ENCODE data around the gene ST6GALNAC3.

Gene ST6GALNAC3

DNA sequence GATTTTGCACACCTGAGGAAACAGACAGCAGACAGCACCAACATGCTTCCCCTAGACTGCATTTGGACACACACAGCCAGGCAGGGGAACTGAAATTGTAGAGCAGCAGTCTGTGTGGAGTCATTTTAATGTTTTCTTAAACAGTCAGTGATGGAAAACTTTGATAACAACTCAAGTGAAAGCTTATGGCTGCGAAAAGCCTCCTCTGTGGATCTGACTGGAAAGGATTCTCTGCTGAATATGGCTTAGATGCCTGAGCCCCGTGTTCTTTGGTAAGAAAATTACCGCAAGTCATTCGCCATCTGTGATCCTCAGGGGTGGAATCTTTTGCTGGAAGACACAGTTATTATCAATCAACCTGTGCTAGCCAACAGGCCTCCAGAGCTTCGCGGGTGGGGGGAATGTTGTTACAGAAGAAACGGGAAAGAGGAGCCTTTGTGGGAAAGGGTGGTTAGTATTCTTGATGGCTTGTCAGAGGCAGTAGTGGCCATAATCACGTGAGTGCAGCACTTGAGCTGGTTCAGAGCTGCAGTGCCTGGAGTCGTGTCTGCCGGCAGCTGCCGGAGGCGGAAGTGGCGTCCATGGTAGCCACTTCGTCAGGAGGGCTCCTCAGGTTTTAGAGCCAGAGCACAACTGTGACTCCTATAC lies 204.7 kb downstream of the ST6GALNAC3 start:
- H2AFZ ChIP-seq (ENCODE audit: low read depth) = no peak overlapping the region
- no peak overlapping the region for H3K9ac ChIP-seq
- no peak overlapping the region for H3K4me3 ChIP-seq (IDR thresholded peaks at IDR 0.05; ENCODE audit: insufficient read depth, low read depth, low read length)
- H3K36me3 ChIP-seq (ENCODE audit: insufficient read depth) = no peaks in the 10 kb centered on the region
- TF ChIP-seq, protein P1, sequence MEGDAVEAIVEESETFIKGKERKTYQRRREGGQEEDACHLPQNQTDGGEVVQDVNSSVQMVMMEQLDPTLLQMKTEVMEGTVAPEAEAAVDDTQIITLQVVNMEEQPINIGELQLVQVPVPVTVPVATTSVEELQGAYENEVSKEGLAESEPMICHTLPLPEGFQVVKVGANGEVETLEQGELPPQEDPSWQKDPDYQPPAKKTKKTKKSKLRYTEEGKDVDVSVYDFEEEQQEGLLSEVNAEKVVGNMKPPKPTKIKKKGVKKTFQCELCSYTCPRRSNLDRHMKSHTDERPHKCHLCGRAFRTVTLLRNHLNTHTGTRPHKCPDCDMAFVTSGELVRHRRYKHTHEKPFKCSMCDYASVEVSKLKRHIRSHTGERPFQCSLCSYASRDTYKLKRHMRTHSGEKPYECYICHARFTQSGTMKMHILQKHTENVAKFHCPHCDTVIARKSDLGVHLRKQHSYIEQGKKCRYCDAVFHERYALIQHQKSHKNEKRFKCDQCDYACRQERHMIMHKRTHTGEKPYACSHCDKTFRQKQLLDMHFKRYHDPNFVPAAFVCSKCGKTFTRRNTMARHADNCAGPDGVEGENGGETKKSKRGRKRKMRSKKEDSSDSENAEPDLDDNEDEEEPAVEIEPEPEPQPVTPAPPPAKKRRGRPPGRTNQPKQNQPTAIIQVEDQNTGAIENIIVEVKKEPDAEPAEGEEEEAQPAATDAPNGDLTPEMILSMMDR (conservative IDR thresholded peaks at IDR 0.05; ENCODE audit: low read depth, low read length) = no peak
- no peaks in the 10 kb centered on the region for H3K27me3 ChIP-seq (ENCODE audit: insufficient read depth, low read depth)
- H3K79me2 ChIP-seq (ENCODE audit: insufficient read depth, low read depth) = no peaks in the 10 kb centered on the region
- no peak overlapping the region for H3K4me2 ChIP-seq
- H4K20me1 ChIP-seq (ENCODE audit: insufficient read depth) = no peaks in the 10 kb centered on the region
- H3K4me1 ChIP-seq (ENCODE audit: low read depth, poor library complexity, severe bottlenecking) = no peaks in the 10 kb centered on the region
- H3K27ac ChIP-seq = no peak overlapping the region

DNA sequence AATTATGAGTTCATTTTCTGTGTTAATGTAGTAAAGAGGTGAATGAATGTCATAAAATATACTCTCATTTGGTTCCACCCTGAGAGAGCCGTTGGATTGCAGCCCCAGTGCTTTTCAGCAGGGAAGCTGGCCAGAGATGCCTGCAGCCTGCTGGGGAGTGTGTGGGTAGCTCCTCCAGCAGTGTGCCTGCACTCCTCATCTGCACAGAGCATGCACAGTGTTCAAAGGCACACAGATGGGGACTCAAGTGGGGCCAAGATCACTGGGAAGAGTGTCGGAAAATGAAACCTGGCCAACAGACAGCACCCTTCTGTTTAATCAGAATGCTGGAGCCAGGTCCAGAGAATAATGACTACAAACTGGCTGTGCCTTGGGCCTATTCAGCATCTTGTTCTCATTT lies 206.8 kb downstream of the ST6GALNAC3 start:
- Histone ChIP-seq H4K20me1 (ENCODE audit: insufficient read depth) (no peaks in the 10 kb centered on the region), H2AFZ (ENCODE audit: low read depth) (no peak overlapping the region), H3K79me2 (ENCODE audit: insufficient read depth, low read depth) (no peaks in the 10 kb centered on the region), H3K36me3 (ENCODE audit: insufficient read depth) (no peaks in the 10 kb centered on the region), H3K4me1 (ENCODE audit: low read depth, poor library complexity, severe bottlenecking) (no peaks in the 10 kb centered on the region), H3K27ac (no peak overlapping the region), H3K9ac (no peak overlapping the region), H3K4me2 (no peak overlapping the region), H3K27me3 (ENCODE audit: insufficient read depth, low read depth) (no peaks in the 10 kb centered on the region), H3K4me3 (IDR thresholded peaks at IDR 0.05; ENCODE audit: insufficient read depth, low read depth, low read length) (no peak overlapping the region)
- TF ChIP-seq, protein P1 (conservative IDR thresholded peaks at IDR 0.05; ENCODE audit: low read depth, low read length) = no peak

DNA sequence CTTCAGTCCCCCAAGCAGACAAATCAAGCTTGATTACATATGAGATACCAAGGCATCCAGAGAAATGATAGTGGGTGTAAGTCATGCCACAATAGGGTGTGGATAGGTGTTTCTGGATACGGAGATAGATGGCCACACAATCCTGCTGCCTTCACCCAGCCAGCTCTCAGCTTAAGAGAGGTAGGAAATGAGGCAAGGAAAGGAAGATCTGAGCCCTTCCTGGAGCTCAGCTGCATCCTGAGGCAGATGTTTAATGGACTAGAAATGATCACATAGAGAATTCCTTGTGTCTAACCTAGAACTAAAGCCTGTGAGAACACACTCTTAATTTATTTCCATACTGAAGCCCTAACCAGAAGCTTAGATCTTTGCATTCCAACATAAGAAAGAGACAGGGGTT lies 210.3 kb downstream of the ST6GALNAC3 start:
- TF ChIP-seq, protein P1 (conservative IDR thresholded peaks at IDR 0.05; ENCODE audit: low read depth, low read length) = no peak
- H3K27ac ChIP-seq = no peak overlapping the region
- no peaks in the 10 kb centered on the region for H3K36me3 ChIP-seq (ENCODE audit: insufficient read depth)
- H3K9ac ChIP-seq = no peak overlapping the region
- H3K4me2 ChIP-seq = no peak overlapping the region
- H3K79me2 ChIP-seq (ENCODE audit: insufficient read depth, low read depth) = no peaks in the 10 kb centered on the region
- H3K27me3 ChIP-seq (ENCODE audit: insufficient read depth, low read depth) = no peaks in the 10 kb centered on the region
- H2AFZ ChIP-seq (ENCODE audit: low read depth) = no peak overlapping the region
- H4K20me1 ChIP-seq (ENCODE audit: insufficient read depth) = no peaks in the 10 kb centered on the region
- no peak overlapping the region for H3K4me3 ChIP-seq (IDR thresholded peaks at IDR 0.05; ENCODE audit: insufficient read depth, low read depth, low read length)
- no peaks in the 10 kb centered on the region for H3K4me1 ChIP-seq (ENCODE audit: low read depth, poor library complexity, severe bottlenecking)

DNA sequence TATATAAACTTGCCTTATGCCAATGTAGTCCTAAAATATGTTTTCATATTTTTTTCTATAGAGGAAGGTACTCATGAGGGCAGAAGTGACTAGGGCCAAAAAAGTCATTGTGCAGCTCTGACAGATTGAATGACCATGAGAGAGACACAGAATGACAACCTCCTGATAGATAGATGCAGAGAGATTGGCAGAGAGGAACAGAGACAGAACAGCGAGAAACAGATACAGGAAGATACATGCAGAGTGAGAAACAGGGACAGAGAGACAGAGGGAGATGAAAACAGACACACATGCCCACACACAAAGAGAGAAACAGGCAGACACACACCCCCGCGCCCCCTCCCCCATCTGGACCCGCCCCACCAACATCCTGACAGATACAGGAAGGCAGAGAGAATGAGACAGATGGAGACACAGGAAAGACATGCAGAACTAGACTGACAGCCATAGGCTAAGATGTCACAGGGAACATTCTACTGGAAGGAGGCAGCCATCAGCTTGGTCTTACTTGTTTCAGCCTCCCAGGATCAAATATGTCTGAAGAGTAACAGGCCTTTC lies 211.1 kb downstream of the ST6GALNAC3 start:
- H3K9ac ChIP-seq = no peak overlapping the region
- H3K4me1 ChIP-seq (ENCODE audit: low read depth, poor library complexity, severe bottlenecking) = no peaks in the 10 kb centered on the region
- H3K27ac ChIP-seq = no peak overlapping the region
- no peak overlapping the region for H3K4me3 ChIP-seq (IDR thresholded peaks at IDR 0.05; ENCODE audit: insufficient read depth, low read depth, low read length)
- no peaks in the 10 kb centered on the region for H3K27me3 ChIP-seq (ENCODE audit: insufficient read depth, low read depth)
- H4K20me1 ChIP-seq (ENCODE audit: insufficient read depth) = no peaks in the 10 kb centered on the region
- no peak overlapping the region for H2AFZ ChIP-seq (ENCODE audit: low read depth)
- TF ChIP-seq, protein P1 (conservative IDR thresholded peaks at IDR 0.05; ENCODE audit: low read depth, low read length) = no peak
- no peak overlapping the region for H3K4me2 ChIP-seq
- no peaks in the 10 kb centered on the region for H3K36me3 ChIP-seq (ENCODE audit: insufficient read depth)
- no peaks in the 10 kb centered on the region for H3K79me2 ChIP-seq (ENCODE audit: insufficient read depth, low read depth)

Data from KMS-11 (cell line).